HuH-7.5 (cell line): ENCODE measurements around the gene SND1.
A peak's percentile ranks its signal among the peaks of the same experiment; 100 is the strongest.

Experiments
- DNase-seq: peaks from one replicate; pipeline ENCODE4 v3.0.0; 2011; ENCODE audit warnings: low spot score

SND1 gene

GRCh38 chr7:128115821-128116723 is 464.1 kb downstream of the SND1 start:
- no peak for DNase-seq

- DNase-seq, result no peak
Measured at GRCh38 chr7:128116740-128117139, 464.7 kb downstream of the SND1 start.

DNA sequence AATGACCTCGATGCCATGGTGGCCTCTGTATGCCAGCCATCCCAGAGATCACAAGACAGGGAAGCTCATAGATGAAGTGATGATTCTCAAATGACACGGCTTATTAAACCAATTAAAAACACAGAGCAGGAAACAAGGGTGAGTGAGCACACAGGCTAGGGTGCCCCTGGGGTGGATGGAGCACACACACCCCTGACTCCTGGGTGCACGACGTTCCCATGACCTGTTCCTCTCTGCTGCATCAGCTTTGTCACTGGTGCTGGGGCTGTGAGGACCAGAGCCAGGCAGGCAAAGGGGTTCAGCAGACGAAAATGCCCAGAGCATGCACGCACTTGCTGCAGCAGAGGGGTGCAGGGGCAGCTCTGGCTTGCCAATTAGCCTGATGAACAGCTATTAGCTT is 465.7 kb downstream of the SND1 start:
- DNase-seq, result no peak

- DNase-seq, result no peak
Measured at GRCh38 chr7:128119036-128119435, 467.0 kb downstream of the SND1 start.

GRCh38 chr7:128120116-128120515 is 468.1 kb downstream of the SND1 start:
- no peak for DNase-seq

DNA sequence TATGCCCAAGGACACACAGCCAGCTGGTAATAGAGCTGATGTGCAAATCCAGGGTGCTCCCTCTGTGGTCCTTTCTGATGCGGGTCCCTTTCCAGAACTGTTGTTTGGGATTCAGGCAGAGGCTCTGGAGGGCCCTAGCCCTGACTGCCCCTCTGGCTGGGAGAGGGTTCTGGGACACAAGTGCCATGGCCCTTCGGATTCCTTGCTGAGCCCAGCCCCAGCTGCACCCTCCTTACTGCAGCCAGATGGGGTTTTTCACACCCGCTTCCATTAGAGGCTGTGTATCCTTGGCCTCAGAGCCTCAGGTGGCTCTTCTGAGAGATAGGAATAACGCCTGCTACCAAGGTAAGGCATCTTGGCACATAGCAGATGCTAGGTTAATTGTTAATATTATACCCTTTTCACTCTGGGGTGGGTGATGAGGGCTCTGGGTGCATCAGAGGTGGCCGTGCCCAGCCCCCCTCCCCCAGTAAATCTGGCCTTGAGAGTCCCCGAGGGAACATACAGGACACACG is 469.0 kb downstream of the SND1 start:
- no peak for DNase-seq

- DNase-seq, result no peak
Measured at GRCh38 chr7:128121711-128122530, 469.9 kb downstream of the SND1 start.

DNA sequence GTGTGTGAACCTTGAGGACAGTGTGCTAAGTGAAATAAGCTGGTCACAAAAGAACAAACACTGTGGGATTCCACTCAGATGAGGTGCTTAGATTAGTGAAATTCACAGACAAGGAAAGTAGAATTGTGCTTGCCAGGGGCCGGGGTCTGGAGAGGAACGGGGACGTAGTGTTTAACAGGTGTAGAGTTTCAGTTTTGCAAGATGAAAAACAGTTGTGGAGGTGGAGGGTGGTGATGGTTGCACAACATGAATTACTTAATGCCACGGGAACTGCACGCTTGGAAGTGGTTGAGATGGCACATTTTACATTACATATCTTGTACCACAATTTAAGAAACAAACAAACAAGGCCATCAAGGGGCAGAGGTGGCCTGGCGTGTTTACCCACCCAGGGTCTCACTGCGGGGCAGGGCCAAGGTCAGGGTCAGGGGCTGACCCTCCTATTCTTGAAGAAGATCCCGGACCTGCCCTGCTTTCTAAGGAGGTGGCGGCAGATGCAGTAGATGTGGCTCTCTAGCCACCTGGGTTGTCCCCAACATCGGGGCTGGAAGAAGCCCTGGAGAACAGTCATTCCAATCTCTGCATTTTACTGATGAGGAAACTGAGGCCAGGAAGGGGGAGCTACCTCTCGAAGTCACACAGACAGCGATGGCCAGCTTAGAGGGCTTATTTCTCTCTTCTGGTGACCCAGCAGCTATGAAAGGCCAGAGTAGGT is 470.7 kb downstream of the SND1 start:
- DNase-seq, result no peak

- no peak for DNase-seq
Measured at GRCh38 chr7:128123291-128124037, 471.5 kb downstream of the SND1 start.

DNA sequence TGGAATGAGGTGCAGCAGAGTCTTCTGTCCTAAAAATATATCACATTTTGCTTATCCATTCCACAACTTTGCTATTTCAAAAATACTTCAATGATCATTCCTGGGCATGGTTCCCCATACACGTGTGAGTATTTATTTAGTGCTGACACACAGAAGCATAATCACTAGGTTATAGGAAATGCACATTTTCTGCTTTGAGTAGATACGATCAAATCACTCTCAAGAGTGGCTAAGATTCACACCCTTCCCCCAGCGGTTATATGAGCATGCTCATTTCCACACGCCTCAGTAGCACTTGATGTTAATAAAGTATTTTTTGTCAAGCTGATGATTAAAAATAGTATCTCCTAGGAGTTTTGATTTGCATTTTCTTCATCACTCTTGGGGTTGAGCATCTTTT is 472.8 kb downstream of the SND1 start:
- DNase-seq, result no peak

- no peak for DNase-seq
Measured at GRCh38 chr7:128125816-128126215, 473.8 kb downstream of the SND1 start.

- DNase-seq, result no peak
Measured at GRCh38 chr7:128128401-128128800, 476.4 kb downstream of the SND1 start.

DNA sequence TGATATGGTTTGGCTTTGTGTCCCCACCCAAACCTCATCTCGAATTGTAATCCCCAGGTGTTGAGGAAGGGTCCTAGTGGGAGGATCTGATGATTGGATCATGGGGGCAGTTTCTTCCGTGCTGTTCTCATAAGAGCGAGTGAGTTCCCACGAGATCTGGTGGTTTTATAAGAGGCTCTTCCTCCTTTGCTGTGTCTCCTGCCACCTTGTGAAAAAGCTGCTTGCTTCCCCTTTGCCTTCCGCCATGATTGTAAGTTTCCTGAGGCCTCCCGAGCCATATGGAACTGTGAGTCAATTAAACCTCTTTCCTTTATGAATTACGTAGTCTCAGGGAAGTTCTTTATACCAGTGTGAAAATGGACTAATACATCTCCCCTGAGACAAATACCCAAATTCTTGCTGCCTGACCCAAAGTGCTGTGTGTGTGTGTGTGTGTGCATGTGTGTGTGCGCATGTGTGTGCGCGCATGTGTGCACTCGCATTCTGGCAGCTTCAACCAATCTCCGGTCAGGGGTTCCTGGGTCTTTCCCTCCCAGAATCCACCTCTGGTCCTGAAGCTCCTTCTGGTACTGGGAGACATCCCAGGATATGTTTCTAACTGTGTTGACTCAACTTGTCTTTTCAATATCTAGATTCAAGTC is 477.4 kb downstream of the SND1 start:
- no peak for DNase-seq

- DNase-seq, result no peak
Measured at GRCh38 chr7:128131115-128131514, 479.1 kb downstream of the SND1 start.

DNA sequence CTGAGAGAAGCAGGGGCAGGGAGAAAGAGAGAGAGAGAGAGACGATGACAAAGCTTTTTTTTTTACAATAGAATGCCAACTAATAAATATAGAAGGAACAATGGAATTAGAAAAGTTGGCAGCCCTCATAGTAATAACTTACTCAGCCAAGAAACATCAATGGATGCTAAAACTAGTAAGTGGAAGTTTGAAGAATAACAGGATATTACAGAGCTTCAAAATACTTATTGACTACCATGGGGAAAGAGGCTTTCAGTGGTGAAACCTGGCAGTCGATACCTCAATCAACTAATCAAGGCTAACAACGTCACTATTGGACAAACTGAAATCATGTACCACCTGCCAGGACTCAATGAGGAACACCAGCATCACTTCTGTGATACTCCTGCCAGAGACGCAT is 479.7 kb downstream of the SND1 start:
- no peak for DNase-seq

GRCh38 chr7:128132426-128133069 is 480.6 kb downstream of the SND1 start:
- DNase-seq, result no peak

DNA sequence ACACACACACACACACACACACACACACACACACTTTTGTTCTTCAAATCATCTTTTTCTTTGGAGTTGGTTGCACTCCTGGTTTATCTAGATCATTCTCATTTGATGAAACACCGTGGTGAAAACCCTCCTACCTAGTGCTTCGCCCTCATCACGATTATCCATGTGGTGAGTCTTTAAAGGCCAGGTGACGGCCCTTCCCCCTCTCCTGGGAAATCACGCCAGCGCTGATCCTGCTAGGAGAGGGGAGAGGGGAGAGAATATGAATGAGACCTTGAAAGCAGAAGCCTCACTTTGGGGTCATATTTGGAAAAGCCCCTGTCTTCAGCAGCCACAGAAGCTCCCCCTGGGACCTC is 483.1 kb downstream of the SND1 start:
- DNase-seq, result no peak

DNA sequence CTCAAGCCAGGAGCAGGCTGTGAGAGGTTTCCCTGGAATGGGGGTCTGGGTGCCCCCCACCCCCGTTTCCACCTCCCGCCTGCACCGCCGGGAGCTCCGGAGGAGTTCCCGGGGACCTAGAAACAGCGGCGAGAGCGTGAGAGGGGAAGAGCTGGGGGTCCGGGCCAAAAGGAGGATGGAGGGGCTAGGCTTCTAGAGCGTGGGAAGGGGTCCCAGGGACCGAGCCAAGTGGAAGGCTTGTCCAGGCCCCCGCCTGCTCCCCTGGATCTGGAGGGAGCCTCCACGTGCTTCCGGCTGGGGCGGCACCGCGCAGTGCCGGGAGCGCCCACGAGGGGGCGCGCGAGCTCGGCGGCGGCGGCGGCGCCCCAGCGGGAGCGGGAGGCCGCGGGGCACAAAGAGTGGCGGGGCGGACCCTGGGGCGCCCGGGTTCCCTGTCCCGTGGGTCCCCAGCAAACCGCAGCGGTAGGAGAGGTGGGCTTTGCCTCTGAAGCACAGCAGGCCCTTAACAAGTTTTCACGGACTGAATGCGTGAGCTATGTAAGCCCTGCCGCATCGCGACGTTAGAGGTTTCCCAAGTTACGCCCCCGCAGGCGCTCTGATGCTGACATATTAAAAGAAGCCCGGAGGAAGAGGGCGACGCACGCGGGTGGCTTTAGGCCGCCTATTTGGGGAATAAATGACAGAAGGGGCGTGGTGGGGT is 483.7 kb downstream of the SND1 start:
- DNase-seq, result peak; percentile 74

- peak; percentile 40 for DNase-seq
Measured at GRCh38 chr7:128136215-128136597, 484.2 kb downstream of the SND1 start.

DNA sequence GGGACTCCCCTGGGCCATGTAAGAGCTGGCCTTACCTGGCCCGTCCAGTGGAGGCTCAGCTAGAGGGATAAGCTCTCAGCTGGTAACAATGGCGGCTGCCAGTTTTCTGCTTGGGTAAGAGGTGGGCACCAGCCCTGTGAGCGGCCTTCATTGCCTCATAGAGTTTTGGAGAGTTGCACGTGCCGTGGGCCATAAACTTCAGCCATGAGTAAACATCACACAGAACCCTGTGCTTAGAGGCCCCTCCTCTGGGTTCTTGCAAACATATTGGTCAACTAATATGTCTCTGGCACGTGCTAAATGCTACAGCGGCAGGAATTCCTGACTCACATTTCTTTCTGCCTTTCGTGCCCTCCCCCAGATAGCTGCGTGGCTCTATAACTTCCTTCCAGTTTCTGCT is 485.2 kb downstream of the SND1 start:
- peak; percentile 50 for DNase-seq
